Progenitor cell of endocrine pancreas (in vitro differentiated cells): Measurements from ENCODE around the gene HPCAL1. TPM values are rescaled to one million over a fixed set of nuclear protein-coding genes. Genes with fewer than 3 reads are reported as not detected.

Experiments
- DNase-seq: peaks from one replicate; pipeline ENCODE4 v3.0.0; 2021; ENCODE audit warnings: low spot score; ENCODE audit not compliant: unreplicated experiment
- H3K27ac Mint-ChIP-seq: 2 replicates; pipeline ENCODE4 v1.8.0; 2021; ENCODE audit warnings: mild to moderate bottlenecking, moderate library complexity, mixed read lengths
- H3K27me3 Mint-ChIP-seq: 2 replicates; pipeline ENCODE4 v1.8.0; 2021; ENCODE audit warnings: mixed read lengths
- H3K36me3 Mint-ChIP-seq: 2 replicates; pipeline ENCODE4 v1.8.0; 2022; ENCODE audit warnings: mixed read lengths; ENCODE audit not compliant: insufficient read depth
- H3K4me1 Mint-ChIP-seq: 2 replicates; pipeline ENCODE4 v1.8.0; 2021; ENCODE audit warnings: low read depth, mixed read lengths
- H3K4me3 Mint-ChIP-seq: 2 replicates; pipeline ENCODE4 v1.8.0; 2021; ENCODE audit warnings: low read depth, mild to moderate bottlenecking, moderate library complexity, mixed read lengths
- H3K9me3 Mint-ChIP-seq: 2 replicates; pipeline ENCODE4 v1.8.0; 2021; ENCODE audit warnings: low read depth, mixed read lengths
- total RNA-seq: library from RNA; stranded (reverse); gene quantifications from 2 replicates; pipeline ENCODE4 v1.2.1, GENCODE V29; 2021
- TF ChIP-seq, protein P1 (sequence below): fragments of 200-600 bp; sonication (generic); IDR thresholded peaks from one replicate; pipeline ENCODE4 v1.5.0; 2021; ENCODE audit warnings: antibody characterized with exemption, mild to moderate bottlenecking; ENCODE audit not compliant: unreplicated experiment

Gene HPCAL1
- total RNA-seq, 1 donor from 2014 or later, result 16.5 TPM

DNA sequence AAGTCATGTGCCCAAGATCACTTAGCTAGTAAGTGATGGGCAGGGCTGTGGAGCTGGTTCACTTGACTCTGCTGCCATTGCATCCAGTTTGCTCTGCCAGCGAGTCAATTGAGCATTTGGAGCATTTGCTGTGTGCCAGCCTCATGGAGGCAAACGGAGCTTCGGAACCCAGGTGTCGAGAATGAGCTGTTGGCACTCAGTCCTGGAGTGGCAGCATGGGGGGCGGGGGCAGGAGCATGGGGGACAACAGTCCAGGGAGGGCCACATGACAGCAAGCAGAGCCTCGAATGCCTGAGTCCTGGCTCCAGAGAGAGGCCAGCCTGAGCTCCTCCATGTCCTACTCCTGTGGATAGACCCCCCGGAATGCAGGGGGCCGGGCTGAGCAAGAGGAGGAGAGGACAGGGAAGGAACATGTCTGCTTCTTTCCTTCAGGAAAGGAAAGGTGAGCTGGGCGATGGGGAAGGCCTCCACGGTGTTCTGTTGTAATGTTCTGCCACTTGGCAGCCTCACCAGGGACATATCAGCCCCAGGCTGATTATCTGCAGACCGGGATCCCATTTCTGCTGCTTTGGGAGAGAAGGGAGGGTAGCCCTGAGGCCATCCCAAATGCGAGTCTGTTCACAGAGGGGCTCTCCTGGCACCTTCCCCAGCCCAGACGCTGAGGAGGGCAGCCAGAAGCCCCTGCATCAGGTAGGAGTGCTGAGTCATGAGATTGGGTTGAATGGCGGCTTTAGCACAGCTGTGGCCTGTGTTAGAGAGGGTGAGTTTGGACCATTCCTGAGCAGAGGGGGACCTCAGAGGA lies 59.6 kb downstream of the HPCAL1 start:
- TF ChIP-seq, protein P1, sequence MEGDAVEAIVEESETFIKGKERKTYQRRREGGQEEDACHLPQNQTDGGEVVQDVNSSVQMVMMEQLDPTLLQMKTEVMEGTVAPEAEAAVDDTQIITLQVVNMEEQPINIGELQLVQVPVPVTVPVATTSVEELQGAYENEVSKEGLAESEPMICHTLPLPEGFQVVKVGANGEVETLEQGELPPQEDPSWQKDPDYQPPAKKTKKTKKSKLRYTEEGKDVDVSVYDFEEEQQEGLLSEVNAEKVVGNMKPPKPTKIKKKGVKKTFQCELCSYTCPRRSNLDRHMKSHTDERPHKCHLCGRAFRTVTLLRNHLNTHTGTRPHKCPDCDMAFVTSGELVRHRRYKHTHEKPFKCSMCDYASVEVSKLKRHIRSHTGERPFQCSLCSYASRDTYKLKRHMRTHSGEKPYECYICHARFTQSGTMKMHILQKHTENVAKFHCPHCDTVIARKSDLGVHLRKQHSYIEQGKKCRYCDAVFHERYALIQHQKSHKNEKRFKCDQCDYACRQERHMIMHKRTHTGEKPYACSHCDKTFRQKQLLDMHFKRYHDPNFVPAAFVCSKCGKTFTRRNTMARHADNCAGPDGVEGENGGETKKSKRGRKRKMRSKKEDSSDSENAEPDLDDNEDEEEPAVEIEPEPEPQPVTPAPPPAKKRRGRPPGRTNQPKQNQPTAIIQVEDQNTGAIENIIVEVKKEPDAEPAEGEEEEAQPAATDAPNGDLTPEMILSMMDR, result no peak
- DNase-seq, result no peak
- Mint-ChIP-seq H3K4me1 (peaks cover 8% of the 10 kb centered on the region), H3K4me3 (no peak overlapping the region), H3K36me3 (no peaks in the 10 kb centered on the region), H3K27me3 (no peaks in the 10 kb centered on the region), H3K9me3 (no peaks in the 10 kb centered on the region), H3K27ac (no peak overlapping the region)

DNA sequence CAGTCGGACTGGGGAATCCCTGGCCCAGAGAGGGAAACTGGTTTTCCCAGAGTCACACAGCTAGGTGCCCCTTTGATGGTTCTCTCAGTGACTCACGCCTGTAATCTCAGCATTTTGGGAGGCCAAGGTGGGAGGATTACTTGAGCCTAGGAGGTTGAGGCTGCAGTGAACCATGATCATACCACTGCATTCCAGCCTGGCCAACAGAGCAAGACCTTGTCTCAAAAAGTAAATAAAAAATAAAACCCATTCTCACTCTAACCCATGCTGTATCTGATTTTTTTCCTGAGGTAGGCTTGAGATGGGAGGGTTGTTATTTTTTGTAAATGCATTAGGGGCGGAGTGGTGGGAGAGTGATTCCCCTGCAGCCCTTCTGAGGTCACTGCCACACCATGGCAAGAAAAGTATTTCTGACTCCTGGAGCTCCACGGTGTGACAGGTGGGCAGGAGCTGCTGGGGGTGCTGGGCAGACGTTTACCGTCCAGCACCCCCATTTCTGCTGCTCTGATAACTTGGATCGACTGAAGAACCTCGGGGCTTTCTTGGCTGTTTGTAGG lies 60.3 kb downstream of the HPCAL1 start:
- Mint-ChIP-seq H3K36me3 (no peaks in the 10 kb centered on the region), H3K27ac (no peak overlapping the region)

DNA sequence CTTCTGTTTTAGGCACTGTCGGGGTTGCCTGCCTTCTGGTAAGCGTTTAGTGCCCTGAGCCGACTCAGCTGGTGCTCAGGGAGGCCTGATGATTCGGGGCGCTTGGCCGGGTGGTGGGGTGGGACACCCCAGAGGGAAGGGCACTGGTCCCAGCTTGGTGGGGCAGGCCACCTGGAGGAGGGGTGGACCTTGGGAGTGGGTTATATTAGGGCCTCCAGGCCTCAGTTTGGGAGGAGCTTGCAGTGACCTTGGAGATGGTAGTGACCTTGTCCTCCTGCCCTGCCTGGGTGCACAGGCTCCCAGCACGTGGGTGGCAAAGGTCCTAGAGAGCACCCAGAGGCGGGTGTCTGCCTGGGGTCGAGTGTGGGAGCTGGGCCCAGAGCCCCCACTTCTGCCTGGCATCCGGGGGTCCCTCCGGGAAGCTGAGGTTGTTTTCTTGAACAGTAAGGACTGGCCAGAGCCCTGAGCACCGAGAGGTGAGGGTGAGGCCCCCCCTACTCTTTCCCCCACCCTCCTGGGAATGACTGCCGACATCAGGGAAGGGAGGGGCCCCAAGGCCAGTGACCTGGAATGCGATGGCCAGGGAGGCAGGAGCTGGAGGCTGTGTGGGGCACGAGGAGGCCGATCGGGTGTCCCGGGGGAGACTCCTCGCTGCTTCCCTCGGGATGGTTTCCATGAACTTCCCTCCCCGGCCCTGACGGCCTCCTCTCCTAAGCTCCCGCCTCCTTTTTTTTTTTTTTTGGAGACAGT lies 61.3 kb downstream of the HPCAL1 start:
- H3K27ac Mint-ChIP-seq, result no peak overlapping the region
- DNase-seq, result no peak
- TF ChIP-seq, protein P1, result no peak
- H3K27me3 Mint-ChIP-seq, result no peaks in the 10 kb centered on the region
- no peak overlapping the region for H3K4me3 Mint-ChIP-seq
- H3K9me3 Mint-ChIP-seq, result no peaks in the 10 kb centered on the region
- H3K4me1 Mint-ChIP-seq, result peaks cover 16% of the 10 kb centered on the region
- H3K36me3 Mint-ChIP-seq, result no peaks in the 10 kb centered on the region

More for the DNA sequence above, 60.3 kb downstream of the HPCAL1 start:
- DNase-seq, result no peak
- TF ChIP-seq, protein P1, result no peak
- H3K4me1 Mint-ChIP-seq, result peaks cover 9% of the 10 kb centered on the region
- H3K4me3 Mint-ChIP-seq, result no peak overlapping the region
- no peaks in the 10 kb centered on the region for H3K9me3 Mint-ChIP-seq
- no peaks in the 10 kb centered on the region for H3K27me3 Mint-ChIP-seq

DNA sequence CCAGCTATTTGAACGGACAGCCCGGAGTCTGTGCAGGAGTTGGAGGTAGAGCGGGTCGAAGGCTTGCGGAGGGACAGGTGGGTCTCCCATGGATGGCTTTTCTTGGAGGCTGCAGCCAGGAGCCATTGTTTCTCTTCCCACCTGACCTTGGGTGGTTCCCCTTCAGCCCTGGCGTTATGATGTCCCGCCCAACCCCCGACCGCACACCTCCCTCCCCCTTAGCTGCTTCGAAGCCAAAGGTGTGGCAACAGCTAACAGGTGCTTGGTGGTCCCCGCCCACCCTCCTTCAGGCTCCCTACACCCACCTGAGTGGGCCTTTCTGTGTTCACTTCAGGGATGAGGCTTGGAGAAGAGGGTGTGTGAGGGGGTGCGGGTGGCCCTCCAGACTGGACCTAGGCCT lies 62.7 kb downstream of the HPCAL1 start:
- Mint-ChIP-seq H3K36me3 (no peaks in the 10 kb centered on the region), H3K4me3 (no peak overlapping the region), H3K27ac (no peak overlapping the region), H3K4me1 (peaks cover 27% of the 10 kb centered on the region), H3K9me3 (no peaks in the 10 kb centered on the region), H3K27me3 (no peaks in the 10 kb centered on the region)
- DNase-seq, result no peak
- TF ChIP-seq, protein P1, result no peak

DNA sequence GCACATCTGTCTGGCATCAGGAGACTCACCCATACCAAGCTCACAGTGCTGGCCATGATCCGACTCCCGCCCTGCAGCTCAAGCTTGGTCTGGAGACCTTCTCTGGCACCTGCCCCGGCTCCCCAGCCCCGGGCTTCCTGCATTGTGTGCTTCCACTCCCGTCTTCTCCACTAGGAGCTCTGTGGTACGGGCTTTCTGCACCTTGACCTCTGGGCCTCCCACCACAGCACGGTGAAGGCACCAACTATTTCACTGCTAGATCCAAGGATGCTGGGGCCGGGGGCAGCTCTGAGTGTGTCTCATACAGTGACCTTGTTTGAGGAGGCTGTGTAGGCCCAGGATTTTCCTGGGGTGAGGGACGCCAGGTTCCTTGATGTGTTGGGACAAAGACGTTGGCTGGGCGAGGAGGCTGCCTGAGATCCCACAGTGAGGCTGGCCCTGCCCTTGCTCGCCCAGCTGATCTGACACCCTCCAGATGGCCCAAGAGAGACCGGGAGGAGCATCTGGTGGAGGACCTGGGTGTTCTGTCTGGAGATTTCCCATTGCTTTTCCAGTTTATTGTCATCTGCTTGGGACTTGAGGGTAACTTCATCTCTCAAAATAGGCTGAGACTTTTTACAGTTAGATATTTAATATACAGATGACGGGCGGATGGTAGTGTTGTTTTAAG lies 64.0 kb downstream of the HPCAL1 start:
- Mint-ChIP-seq H3K27me3 (no peaks in the 10 kb centered on the region), H3K9me3 (no peaks in the 10 kb centered on the region), H3K36me3 (no peaks in the 10 kb centered on the region), H3K4me3 (no peak overlapping the region), H3K4me1 (peaks cover 23% of the 10 kb centered on the region), H3K27ac (no peak overlapping the region)
- no peak for DNase-seq
- TF ChIP-seq, protein P1, result no peak
